Choroid plexus epithelial cell (primary cell): ENCODE measurements around the gene NHSL1.

Experiments used
- DNase-seq: peaks from one replicate; pipeline ENCODE4 v3.0.0-alpha.2; 2010; ENCODE audit warnings: low read depth
- H3K4me3 ChIP-seq: 2 replicates; pipeline ENCODE4 v1.5.1; 2011; ENCODE audit warnings: low read depth, mild to moderate bottlenecking, control low read depth, low read length, moderate library complexity
- TF ChIP-seq, protein P1 (sequence below): conservative IDR thresholded peaks from 2 replicates; pipeline ENCODE4 v1.5.1; 2011; ENCODE audit warnings: low read depth, mild to moderate bottlenecking, control low read depth, inconsistent platforms, low read length, moderate library complexity

The NHSL1 gene, protein sequence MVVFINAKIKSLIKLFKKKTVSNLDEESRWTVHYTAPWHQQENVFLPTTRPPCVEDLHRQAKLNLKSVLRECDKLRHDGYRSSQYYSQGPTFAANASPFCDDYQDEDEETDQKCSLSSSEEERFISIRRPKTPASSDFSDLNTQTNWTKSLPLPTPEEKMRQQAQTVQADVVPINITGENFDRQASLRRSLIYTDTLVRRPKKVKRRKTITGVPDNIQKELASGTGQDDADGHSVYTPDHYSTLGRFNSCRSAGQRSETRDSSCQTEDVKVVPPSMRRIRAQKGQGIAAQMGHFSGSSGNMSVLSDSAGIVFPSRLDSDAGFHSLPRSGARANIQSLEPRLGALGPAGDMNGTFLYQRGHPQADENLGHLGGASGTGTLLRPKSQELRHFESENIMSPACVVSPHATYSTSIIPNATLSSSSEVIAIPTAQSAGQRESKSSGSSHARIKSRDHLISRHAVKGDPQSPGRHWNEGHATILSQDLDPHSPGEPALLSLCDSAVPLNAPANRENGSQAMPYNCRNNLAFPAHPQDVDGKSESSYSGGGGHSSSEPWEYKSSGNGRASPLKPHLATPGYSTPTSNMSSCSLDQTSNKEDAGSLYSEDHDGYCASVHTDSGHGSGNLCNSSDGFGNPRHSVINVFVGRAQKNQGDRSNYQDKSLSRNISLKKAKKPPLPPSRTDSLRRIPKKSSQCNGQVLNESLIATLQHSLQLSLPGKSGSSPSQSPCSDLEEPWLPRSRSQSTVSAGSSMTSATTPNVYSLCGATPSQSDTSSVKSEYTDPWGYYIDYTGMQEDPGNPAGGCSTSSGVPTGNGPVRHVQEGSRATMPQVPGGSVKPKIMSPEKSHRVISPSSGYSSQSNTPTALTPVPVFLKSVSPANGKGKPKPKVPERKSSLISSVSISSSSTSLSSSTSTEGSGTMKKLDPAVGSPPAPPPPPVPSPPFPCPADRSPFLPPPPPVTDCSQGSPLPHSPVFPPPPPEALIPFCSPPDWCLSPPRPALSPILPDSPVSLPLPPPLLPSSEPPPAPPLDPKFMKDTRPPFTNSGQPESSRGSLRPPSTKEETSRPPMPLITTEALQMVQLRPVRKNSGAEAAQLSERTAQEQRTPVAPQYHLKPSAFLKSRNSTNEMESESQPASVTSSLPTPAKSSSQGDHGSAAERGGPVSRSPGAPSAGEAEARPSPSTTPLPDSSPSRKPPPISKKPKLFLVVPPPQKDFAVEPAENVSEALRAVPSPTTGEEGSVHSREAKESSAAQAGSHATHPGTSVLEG (N-terminal part only)

DNA sequence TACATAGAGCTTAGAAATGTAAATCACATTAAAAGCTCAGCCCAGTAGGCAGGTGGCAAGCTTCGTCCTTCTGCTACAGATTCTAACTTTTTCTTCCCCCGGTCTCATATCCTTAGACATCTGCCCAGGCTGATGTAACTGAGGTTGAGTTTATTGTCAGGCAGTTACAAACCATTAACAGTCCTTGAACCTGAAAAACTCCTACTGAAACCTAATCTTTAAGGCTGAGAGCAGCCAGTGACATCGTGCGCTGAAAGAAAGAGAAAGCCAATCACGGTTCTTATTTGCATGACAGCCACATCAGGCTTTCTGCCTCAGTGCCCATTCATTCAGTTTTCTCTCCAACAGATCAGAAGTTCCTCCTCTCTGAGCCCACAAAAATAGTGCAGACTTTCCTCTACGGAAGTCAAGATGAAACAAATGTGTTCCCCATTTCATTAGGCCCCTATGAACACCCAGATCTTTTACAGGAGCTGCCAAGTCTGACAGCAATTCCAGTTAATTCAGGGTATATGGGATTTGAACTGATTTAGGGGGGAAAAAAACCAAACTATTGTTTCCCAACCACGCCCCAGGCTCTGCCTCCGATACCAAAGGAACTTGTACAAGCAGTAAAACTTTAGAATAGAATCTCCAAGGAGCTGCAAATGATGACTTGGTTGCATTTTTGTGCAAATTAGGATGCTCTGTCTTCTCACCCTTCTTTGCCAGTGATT, at the start of gene NHSL1:
TSS of gene NHSL1 (minus strand) at position 192 of the 716 bp plus-strand sequence. CDS start 204 bp downstream, outside the sequence.
- TF ChIP-seq, protein P1, sequence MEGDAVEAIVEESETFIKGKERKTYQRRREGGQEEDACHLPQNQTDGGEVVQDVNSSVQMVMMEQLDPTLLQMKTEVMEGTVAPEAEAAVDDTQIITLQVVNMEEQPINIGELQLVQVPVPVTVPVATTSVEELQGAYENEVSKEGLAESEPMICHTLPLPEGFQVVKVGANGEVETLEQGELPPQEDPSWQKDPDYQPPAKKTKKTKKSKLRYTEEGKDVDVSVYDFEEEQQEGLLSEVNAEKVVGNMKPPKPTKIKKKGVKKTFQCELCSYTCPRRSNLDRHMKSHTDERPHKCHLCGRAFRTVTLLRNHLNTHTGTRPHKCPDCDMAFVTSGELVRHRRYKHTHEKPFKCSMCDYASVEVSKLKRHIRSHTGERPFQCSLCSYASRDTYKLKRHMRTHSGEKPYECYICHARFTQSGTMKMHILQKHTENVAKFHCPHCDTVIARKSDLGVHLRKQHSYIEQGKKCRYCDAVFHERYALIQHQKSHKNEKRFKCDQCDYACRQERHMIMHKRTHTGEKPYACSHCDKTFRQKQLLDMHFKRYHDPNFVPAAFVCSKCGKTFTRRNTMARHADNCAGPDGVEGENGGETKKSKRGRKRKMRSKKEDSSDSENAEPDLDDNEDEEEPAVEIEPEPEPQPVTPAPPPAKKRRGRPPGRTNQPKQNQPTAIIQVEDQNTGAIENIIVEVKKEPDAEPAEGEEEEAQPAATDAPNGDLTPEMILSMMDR, result no peak
- no peak within 1 kb of the TSS for H3K4me3 ChIP-seq

DNA sequence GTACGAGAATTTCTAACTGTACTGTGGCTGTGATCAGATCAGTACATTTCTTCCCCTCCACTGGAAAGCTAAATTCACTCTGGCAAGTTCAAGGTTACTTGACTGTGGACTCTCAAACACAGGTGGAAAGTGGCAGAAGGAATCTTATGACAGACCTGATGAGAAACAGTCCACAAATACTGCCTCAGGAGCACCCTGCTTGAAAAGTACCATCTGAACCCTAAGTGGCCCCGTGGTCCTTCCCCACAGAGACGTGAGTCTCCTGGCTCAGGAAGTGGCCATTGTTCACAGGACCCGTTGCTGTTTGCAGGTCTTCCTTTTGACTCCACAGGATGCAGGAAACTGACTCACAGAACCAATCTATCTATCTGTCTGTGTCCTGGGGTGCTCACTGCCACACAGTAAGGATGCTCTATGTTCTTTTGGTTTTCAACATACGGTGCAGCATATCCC, 47.5 kb upstream of the NHSL1 start:
- TF ChIP-seq, protein P1, result no peak
- no peak overlapping the region for H3K4me3 ChIP-seq
- peak; percentile 68 for DNase-seq

More for the DNA sequence above, at the start of gene NHSL1:
- DNase-seq, result no peak

DNA sequence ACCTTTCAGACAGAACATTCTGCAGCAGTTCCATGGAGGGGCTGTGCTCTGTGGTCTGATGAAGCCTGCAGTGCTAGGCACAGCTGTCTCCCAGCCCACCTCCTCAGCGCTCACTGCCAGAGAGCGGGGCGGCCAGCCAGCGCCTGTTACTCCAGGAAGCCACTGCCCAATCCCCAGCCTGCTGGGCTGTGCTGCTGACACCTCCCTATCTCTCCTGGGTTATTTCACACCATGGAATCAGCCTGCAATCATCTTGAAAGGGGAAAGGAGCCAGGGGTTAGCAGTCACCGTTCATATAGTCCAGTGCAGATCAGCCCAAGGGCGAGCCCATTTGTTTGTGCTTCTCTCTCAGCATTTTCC, 46.3 kb upstream of the NHSL1 start:
- TF ChIP-seq, protein P1, result no peak
- peak overlapping the region; percentile 61 for H3K4me3 ChIP-seq
- peak; percentile 86 for DNase-seq

DNA sequence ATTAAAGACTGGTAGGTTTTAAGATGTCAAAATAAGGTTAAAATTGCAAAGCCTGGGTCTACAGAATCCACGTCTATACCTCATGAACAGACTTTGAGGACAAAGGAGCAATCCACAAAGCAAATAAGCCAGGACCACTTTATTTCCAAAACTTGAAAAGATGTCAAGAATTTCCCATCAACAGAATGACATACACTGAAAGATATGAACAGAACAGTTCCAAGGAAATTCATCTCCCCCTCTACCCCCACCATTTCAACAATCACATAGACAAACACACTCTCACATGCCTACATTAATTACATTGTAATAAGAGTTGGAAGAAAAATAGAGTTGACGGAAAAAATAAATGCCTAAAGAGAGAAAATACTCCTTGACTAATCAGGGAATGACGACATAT, 45.2 kb upstream of the NHSL1 start:
- H3K4me3 ChIP-seq, result peak overlapping the region; percentile 61
- DNase-seq, result peak; percentile 59
- TF ChIP-seq, protein P1, result no peak

DNA sequence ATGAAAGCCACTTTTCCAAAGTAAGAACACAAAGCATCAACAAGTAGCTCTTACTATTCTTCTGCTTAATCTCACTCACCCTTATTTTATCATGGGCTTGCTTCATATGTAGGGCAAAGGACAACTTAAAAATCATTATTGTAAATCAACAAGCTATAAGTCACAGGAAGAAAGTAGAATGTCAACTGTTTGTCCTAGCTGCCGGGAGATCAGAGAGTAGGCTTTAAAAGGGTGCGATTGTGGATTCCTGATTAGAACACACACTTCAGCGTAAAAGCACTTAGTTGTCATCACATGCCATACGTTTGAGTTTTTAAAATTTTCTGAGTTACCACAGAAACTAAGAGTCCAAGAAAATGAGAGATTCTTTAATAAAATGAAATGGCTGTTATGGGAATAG, 44.4 kb upstream of the NHSL1 start:
- TF ChIP-seq, protein P1, result no peak
- peak overlapping the region; percentile 61 for H3K4me3 ChIP-seq
- DNase-seq, result no peak
